Astrocyte (in vitro differentiated cells and primary cell): Measurements from ENCODE around the gene FHIT. TPM values are rescaled to one million over a fixed set of nuclear protein-coding genes. Genes with fewer than 3 reads are reported as not detected.

Experiments used
- DNase-seq: peaks from one replicate; pipeline ENCODE4 v3.0.0-alpha.2; 2010; ENCODE audit warnings: low read depth
- FAIRE-seq: peaks from 2 replicates; lab custom pipeline; 2011; peaks lifted over from hg19 to GRCh38; lab: Jason Lieb, UNC
- H2AFZ ChIP-seq: 2 replicates; pipeline ENCODE4 v1.6.0; 2012; ENCODE audit warnings: low read depth, low read length, inconsistent platforms
- H3K27ac ChIP-seq: 2 replicates; pipeline ENCODE4 v1.5.1; 2011; ENCODE audit warnings: low read depth, low read length, inconsistent platforms
- H3K27me3 ChIP-seq: 2 replicates; pipeline ENCODE4 v1.6.0; 2011; ENCODE audit warnings: low read length, inconsistent platforms; ENCODE audit not compliant: insufficient read depth
- H3K36me3 ChIP-seq: 2 replicates; pipeline ENCODE4 v1.5.1; 2011; ENCODE audit warnings: low read length, inconsistent platforms; ENCODE audit not compliant: insufficient read depth
- H3K4me1 ChIP-seq: 2 replicates; pipeline ENCODE4 v1.5.1; 2011; ENCODE audit warnings: low read length, inconsistent platforms; ENCODE audit not compliant: insufficient read depth
- H3K4me2 ChIP-seq: 2 replicates; pipeline ENCODE4 v1.6.0; 2012; ENCODE audit warnings: low read length, inconsistent platforms
- H3K4me3 ChIP-seq: 2 replicates; pipeline ENCODE4 v1.5.1; 2011; ENCODE audit warnings: low read depth, mild to moderate bottlenecking, low read length, inconsistent platforms; ENCODE audit not compliant: insufficient read depth
- H3K79me2 ChIP-seq: 2 replicates; pipeline ENCODE4 v1.6.0; 2012; ENCODE audit warnings: mild to moderate bottlenecking, low read length, inconsistent platforms; ENCODE audit not compliant: insufficient read depth
- H3K9ac ChIP-seq: 2 replicates; pipeline ENCODE4 v1.6.0; 2012; ENCODE audit warnings: mild to moderate bottlenecking, low read length, inconsistent platforms
- H3K9me3 ChIP-seq: 2 replicates; pipeline ENCODE4 v1.5.1; 2012; ENCODE audit warnings: low read depth, mild to moderate bottlenecking, low read length, inconsistent platforms; ENCODE audit not compliant: insufficient read depth
- H4K20me1 ChIP-seq: 2 replicates; pipeline ENCODE4 v1.6.0; 2012; ENCODE audit warnings: low read length, inconsistent platforms; ENCODE audit not compliant: insufficient read depth
- H3K27ac Mint-ChIP-seq: one replicate; pipeline ENCODE4 v1.8.0; 2021; ENCODE audit warnings: mild to moderate bottlenecking, mixed read lengths; ENCODE audit not compliant: unreplicated experiment
- H3K27me3 Mint-ChIP-seq: one replicate; pipeline ENCODE4 v1.8.0; 2021; ENCODE audit warnings: low read depth, mixed read lengths; ENCODE audit not compliant: unreplicated experiment
- H3K36me3 Mint-ChIP-seq: one replicate; pipeline ENCODE4 v1.8.0; 2021; ENCODE audit warnings: low read depth, mixed read lengths; ENCODE audit not compliant: unreplicated experiment
- H3K4me1 Mint-ChIP-seq: one replicate; pipeline ENCODE4 v1.8.0; 2021; ENCODE audit warnings: low read depth, mixed read lengths; ENCODE audit not compliant: unreplicated experiment
- H3K4me3 Mint-ChIP-seq: one replicate; pipeline ENCODE4 v1.8.0; 2021; ENCODE audit warnings: mild to moderate bottlenecking, moderate library complexity, mixed read lengths; ENCODE audit not compliant: unreplicated experiment
- H3K9me3 Mint-ChIP-seq: one replicate; pipeline ENCODE4 v1.8.0; 2021; ENCODE audit warnings: mild to moderate bottlenecking, mixed read lengths; ENCODE audit not compliant: unreplicated experiment
- EZH2 ChIP-seq: IDR thresholded peaks from 2 replicates; pipeline ENCODE4 v1.6.1; 2012; ENCODE audit warnings: mild to moderate bottlenecking, low read length, inconsistent platforms; ENCODE audit not compliant: insufficient read depth
- total RNA-seq: library from RNA; stranded (reverse); gene quantifications from 2 replicates; pipeline ENCODE4 v1.2.1, GENCODE V29; 2021
- TF ChIP-seq, protein P1 (sequence below): IDR thresholded peaks from 2 replicates; pipeline ENCODE4 v1.5.1; 2011; ENCODE audit warnings: low read depth, mild to moderate bottlenecking, inconsistent platforms, low read length, moderate library complexity; ENCODE audit not compliant: insufficient read depth

Gene FHIT
- total RNA-seq, 1 donor from 2014 or later, result 6.7 TPM

DNA sequence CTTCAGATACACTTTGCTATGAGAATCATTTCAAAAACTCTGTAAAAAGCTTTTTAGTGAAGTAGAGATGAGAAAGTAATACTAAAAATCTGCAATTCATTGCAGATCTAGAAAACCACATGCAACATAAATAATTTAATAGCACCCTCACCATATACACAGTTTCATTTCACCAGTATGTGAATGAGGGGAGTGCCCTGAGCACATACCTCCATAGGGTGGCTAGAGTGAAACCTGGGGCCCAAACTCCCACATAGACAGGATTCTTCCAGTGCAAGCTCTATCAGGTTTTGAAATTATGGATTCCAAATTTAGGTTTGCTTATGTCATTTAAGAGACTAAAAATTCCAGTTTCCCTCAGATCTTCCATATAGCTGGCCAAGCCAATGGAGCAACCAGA lies 1228.1 kb downstream of the FHIT start:
- FAIRE-seq, result no peak

GRCh38 chr3:60017631-60018030 lies 1233.6 kb downstream of the FHIT start:
- peak; percentile 17 for FAIRE-seq
- H3K27ac Mint-ChIP-seq, result no peak overlapping the region
- DNase-seq, result peak; percentile 93

More for the DNA sequence above, 1228.1 kb downstream of the FHIT start:
- H3K9ac ChIP-seq, result no peak overlapping the region
- no peak overlapping the region for H3K4me3 Mint-ChIP-seq
- peaks cover 10% of the 10 kb centered on the region for H3K4me1 ChIP-seq
- no peaks in the 10 kb centered on the region for H3K27me3 ChIP-seq
- H3K4me3 ChIP-seq, result no peak overlapping the region
- H3K36me3 Mint-ChIP-seq, result no peaks in the 10 kb centered on the region
- TF ChIP-seq, protein P1, sequence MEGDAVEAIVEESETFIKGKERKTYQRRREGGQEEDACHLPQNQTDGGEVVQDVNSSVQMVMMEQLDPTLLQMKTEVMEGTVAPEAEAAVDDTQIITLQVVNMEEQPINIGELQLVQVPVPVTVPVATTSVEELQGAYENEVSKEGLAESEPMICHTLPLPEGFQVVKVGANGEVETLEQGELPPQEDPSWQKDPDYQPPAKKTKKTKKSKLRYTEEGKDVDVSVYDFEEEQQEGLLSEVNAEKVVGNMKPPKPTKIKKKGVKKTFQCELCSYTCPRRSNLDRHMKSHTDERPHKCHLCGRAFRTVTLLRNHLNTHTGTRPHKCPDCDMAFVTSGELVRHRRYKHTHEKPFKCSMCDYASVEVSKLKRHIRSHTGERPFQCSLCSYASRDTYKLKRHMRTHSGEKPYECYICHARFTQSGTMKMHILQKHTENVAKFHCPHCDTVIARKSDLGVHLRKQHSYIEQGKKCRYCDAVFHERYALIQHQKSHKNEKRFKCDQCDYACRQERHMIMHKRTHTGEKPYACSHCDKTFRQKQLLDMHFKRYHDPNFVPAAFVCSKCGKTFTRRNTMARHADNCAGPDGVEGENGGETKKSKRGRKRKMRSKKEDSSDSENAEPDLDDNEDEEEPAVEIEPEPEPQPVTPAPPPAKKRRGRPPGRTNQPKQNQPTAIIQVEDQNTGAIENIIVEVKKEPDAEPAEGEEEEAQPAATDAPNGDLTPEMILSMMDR, result no peak
- TF ChIP-seq EZH2, result no peak
- H3K9me3 Mint-ChIP-seq, result no peaks in the 10 kb centered on the region
- peaks cover 16% of the 10 kb centered on the region for H3K4me1 Mint-ChIP-seq
- H3K36me3 ChIP-seq, result no peaks in the 10 kb centered on the region
- H3K9me3 ChIP-seq, result no peaks in the 10 kb centered on the region
- H3K27me3 Mint-ChIP-seq, result no peaks in the 10 kb centered on the region
- DNase-seq, result no peak
- no peak overlapping the region for H3K27ac Mint-ChIP-seq
- H3K27ac ChIP-seq, result no peak overlapping the region
- H3K4me2 ChIP-seq, result no peak overlapping the region
- no peak overlapping the region for H2AFZ ChIP-seq
- no peaks in the 10 kb centered on the region for H4K20me1 ChIP-seq
- H3K79me2 ChIP-seq, result no peaks in the 10 kb centered on the region

More at GRCh38 chr3:60017631-60018030, 1233.6 kb downstream of the FHIT start:
- H4K20me1 ChIP-seq, result no peaks in the 10 kb centered on the region
- no peaks in the 10 kb centered on the region for H3K36me3 ChIP-seq
- Mint-ChIP-seq H3K4me1 (peaks cover 15% of the 10 kb centered on the region), H3K4me3 (no peak overlapping the region), H3K27me3 (no peaks in the 10 kb centered on the region), H3K36me3 (no peaks in the 10 kb centered on the region), H3K9me3 (no peaks in the 10 kb centered on the region)
- H3K79me2 ChIP-seq, result no peaks in the 10 kb centered on the region
- no peak for TF ChIP-seq EZH2
- TF ChIP-seq, protein P1, result no peak
- peak overlapping the region; percentile 7 for H3K4me2 ChIP-seq
- H3K27ac ChIP-seq, result no peak overlapping the region
- H2AFZ ChIP-seq, result no peak overlapping the region
- H3K9me3 ChIP-seq, result no peaks in the 10 kb centered on the region
- no peaks in the 10 kb centered on the region for H3K27me3 ChIP-seq
- no peak overlapping the region for H3K4me3 ChIP-seq
- H3K4me1 ChIP-seq, result peaks cover 4% of the 10 kb centered on the region
- H3K9ac ChIP-seq, result no peak overlapping the region
